SKM-1 treated with dmso at 0.1 percent for 144 hours (cell line): Measurements from ENCODE around the gene CUL4A.

Experiments used
- DNase-seq: peaks from one replicate; lab custom pipeline; 2025; ENCODE audit not compliant: unreplicated experiment; lab: John Stamatoyannopoulos, UW

The CUL4A gene

GRCh38 chr13:113179374-113180230 lies 29.8 kb upstream of the CUL4A start:
- DNase-seq, result no peak

GRCh38 chr13:113182046-113182445 lies 27.4 kb upstream of the CUL4A start:
- no peak for DNase-seq

GRCh38 chr13:113183450-113184129 lies 25.8 kb upstream of the CUL4A start:
- no peak for DNase-seq

GRCh38 chr13:113184568-113185440 lies 24.6 kb upstream of the CUL4A start:
- DNase-seq, result no peak

GRCh38 chr13:113186061-113186900 lies 23.1 kb upstream of the CUL4A start:
- no peak for DNase-seq

- DNase-seq, result no peak
These were observed 22.1 kb upstream of the CUL4A start for GRCh38 chr13:113187263-113187669.

GRCh38 chr13:113187883-113188665 lies 21.3 kb upstream of the CUL4A start:
- no peak for DNase-seq

GRCh38 chr13:113190181-113190580 lies 19.2 kb upstream of the CUL4A start:
- no peak for DNase-seq

- no peak for DNase-seq
These were observed 17.1 kb upstream of the CUL4A start for GRCh38 chr13:113192279-113192678.

GRCh38 chr13:113192902-113193301 lies 16.5 kb upstream of the CUL4A start:
- DNase-seq, result no peak

- no peak for DNase-seq
These were observed 14.1 kb upstream of the CUL4A start for GRCh38 chr13:113195360-113195759.

- no peak for DNase-seq
These were observed 12.3 kb upstream of the CUL4A start for GRCh38 chr13:113196970-113197737.

- DNase-seq, result no peak
These were observed 7.6 kb upstream of the CUL4A start for GRCh38 chr13:113201815-113202214.

GRCh38 chr13:113202912-113203311 lies 6.5 kb upstream of the CUL4A start:
- no peak for DNase-seq

GRCh38 chr13:113203507-113204377 lies 5.7 kb upstream of the CUL4A start:
- no peak for DNase-seq

GRCh38 chr13:113204378-113204734 lies 5.1 kb upstream of the CUL4A start:
- DNase-seq, result no peak

- DNase-seq, result no peak
These were observed 3.9 kb upstream of the CUL4A start for GRCh38 chr13:113205428-113205931.

- no peak for DNase-seq
These were observed 2.0 kb upstream of the CUL4A start for GRCh38 chr13:113207460-113207859.
